ENCODE data around the gene AOAH. TPM values are rescaled to one million over a fixed set of nuclear protein-coding genes. Genes with fewer than 3 reads are reported as not detected.

AOAH gene
- total and polyA plus RNA-seq, 2 donors (not counting 3 experiments of a cell fraction or from before 2014, with no cell fraction given): not detected

DNA sequence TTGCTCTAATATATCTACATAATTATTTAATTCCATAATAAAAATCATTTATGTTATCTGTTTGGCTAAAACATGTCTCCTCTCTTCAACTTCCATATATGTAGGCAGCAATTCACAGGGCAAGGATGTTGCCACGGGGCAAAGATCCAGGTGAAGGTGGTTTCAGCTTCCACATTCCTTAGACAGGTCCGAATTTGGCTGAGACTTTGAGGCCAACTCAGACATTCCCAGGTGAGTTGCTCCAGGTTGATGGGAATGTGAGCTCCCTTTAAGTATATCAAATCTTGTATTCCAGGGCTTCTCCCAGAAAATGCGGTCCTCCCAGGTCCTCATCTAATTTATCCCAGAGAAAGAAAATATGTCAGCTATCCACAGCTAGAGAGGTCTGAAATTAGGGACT is 15.1 kb upstream of the AOAH start:
- Histone ChIP-seq H2AFZ (ENCODE audit: low read depth, low read length) (no peak overlapping the region), H3K9me3 (replicated peaks; ENCODE audit: control insufficient read depth, insufficient read depth, low read length) (no peaks in the 10 kb centered on the region), H4K20me1 (replicated peaks; ENCODE audit: control insufficient read depth, extremely low read depth, insufficient read depth, low read length) (no peaks in the 10 kb centered on the region), H3K9ac (replicated peaks; ENCODE audit: extremely low read depth, insufficient read depth, low read length) (no peak overlapping the region), H3K9me1 (replicated peaks; ENCODE audit: control insufficient read depth, extremely low read depth, insufficient read depth, low read length) (no peaks in the 10 kb centered on the region), H3K79me2 (ENCODE audit: control insufficient read depth, insufficient read depth, low read length) (no peaks in the 10 kb centered on the region), H3K27me3 (ENCODE audit: control insufficient read depth in 2 of 2, insufficient read depth in 2 of 2, low read length in 2 of 2) (no peaks in the 10 kb centered on the region), H3K4me2 (ENCODE audit: insufficient read depth, low read length) (no peak overlapping the region), H3K36me3 (ENCODE audit: control insufficient read depth in 2 of 2, extremely low read depth in 1 of 2, insufficient read depth in 2 of 2, low read length in 2 of 2) (no peaks in the 10 kb centered on the region), H3K4me1 (ENCODE audit: control insufficient read depth, extremely low read depth, insufficient read depth, low read length) (no peaks in the 10 kb centered on the region), H3K4me3 (replicated peaks in 1 of 3; ENCODE audit: insufficient read depth in 1 of 3, low read depth in 1 of 3, low read length in 3 of 3) (no peak overlapping the region), H3K27ac (ENCODE audit: insufficient read depth, low read depth, low read length) (no peak overlapping the region)
- no peak for FAIRE-seq
- POLR2A ChIA-PET: no interaction called here
- BruUV-seq (replicated peaks): no TSS peak
- DNase-seq (ENCODE audit: low read depth, low spot score): no peak
- dilution Hi-C loops (cut with MboI; ENCODE audit: extremely low pct_ligation_motif_present, low sequenced_read_pairs): no loop called here
- intact Hi-C loops (cut with micrococcal nuclease): no loop called here
- no peak for TF ChIP-seq POLR2A (IDR thresholded peaks at IDR 0.05; ENCODE audit: low read depth, low read length)
- no peak for TF ChIP-seq EZH2 (IDR thresholded peaks at IDR 0.05; ENCODE audit: borderline replicate concordance, low read depth, low read length, severe bottlenecking)
- TF ChIP-seq, protein P1, sequence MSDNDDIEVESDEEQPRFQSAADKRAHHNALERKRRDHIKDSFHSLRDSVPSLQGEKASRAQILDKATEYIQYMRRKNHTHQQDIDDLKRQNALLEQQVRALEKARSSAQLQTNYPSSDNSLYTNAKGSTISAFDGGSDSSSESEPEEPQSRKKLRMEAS (IDR thresholded peaks at IDR 0.05; ENCODE audit: insufficient read depth, insufficient read length): no peak
- TF ChIP-seq MYC (IDR thresholded peaks at IDR 0.05; ENCODE audit: low read depth, low read length): no peak
- TF ChIP-seq, protein P2, sequence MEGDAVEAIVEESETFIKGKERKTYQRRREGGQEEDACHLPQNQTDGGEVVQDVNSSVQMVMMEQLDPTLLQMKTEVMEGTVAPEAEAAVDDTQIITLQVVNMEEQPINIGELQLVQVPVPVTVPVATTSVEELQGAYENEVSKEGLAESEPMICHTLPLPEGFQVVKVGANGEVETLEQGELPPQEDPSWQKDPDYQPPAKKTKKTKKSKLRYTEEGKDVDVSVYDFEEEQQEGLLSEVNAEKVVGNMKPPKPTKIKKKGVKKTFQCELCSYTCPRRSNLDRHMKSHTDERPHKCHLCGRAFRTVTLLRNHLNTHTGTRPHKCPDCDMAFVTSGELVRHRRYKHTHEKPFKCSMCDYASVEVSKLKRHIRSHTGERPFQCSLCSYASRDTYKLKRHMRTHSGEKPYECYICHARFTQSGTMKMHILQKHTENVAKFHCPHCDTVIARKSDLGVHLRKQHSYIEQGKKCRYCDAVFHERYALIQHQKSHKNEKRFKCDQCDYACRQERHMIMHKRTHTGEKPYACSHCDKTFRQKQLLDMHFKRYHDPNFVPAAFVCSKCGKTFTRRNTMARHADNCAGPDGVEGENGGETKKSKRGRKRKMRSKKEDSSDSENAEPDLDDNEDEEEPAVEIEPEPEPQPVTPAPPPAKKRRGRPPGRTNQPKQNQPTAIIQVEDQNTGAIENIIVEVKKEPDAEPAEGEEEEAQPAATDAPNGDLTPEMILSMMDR (IDR thresholded peaks at IDR 0.05; ENCODE audit: extremely low read depth in 1 of 2, insufficient read depth in 1 of 2, low read depth in 1 of 2, low read length in 2 of 2): no peak
- TF ChIP-seq POLR2AphosphoS5 (IDR thresholded peaks at IDR 0.05; ENCODE audit: insufficient read depth, low read depth, low read length): no peak
- no peak for TF ChIP-seq FOS (IDR thresholded peaks at IDR 0.05; ENCODE audit: borderline replicate concordance, insufficient read depth, low read length)
- no peak for TF ChIP-seq GATA2 (IDR thresholded peaks at IDR 0.05; ENCODE audit: insufficient read depth, insufficient read length, low read depth, low read length)
- TF ChIP-seq JUN (IDR thresholded peaks at IDR 0.05; ENCODE audit: borderline replicate concordance, insufficient read depth, insufficient read length, low read depth): no peak
- CTCF ChIA-PET: no interaction called here

All from endothelial cell of umbilical vein (primary cell).